ENCODE data around the gene APBB1IP. TPM values are rescaled to one million over a fixed set of nuclear protein-coding genes. Genes with fewer than 3 reads are reported as not detected.

Gene APBB1IP
- total and polyA plus RNA-seq, 4 donors = 5.4 to 33.5 (median 19.1) TPM

DNA sequence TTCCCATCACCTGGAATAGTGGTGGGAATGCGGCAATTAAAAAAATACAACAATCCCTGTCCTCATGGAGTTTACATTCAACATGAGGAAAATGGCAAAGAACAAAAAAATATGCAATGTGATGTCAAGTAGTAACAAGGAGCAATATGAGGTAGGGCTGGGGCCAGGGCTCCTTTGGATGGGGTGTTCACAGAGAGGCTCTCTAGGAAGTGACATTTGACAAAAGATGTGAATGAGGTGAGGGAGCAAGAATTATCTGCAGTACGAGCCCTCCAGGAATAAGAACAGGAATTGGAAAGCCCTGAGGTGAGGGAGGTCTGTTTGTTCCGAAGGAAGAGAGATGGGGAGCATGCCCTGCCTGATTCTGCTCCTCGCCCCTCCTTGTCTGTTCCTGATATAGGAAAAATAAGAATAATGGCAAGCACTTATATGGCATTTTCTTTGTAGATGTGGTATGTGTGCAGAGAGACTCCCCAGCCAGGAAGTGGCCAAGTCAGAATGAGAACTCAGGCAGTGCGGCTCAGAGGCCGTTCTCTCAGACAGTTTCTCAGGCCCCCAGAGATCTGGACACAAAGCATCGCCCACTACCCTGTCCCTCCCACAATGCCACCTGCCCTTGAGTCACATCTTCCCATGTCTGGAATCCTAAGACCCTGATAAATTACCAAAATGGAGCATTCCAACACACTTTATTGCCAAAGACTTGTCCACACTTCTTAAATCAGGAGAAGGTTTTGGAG is 105.6 kb downstream of the APBB1IP start:
- H3K9ac ChIP-seq (ENCODE audit: insufficient read depth in 1 of 2, low read length in 2 of 2) = no peak overlapping the region
- no peaks in the 10 kb centered on the region for H3K27me3 ChIP-seq (ENCODE audit: control insufficient read depth in 3 of 3, insufficient read depth in 3 of 3, low read length in 2 of 3)
- WGBS, 2 donors = 76 to 90% methylated on average over 7 of the region's 7 CpGs
- H3K9me3 ChIP-seq (ENCODE audit: control insufficient read depth in 4 of 4, insufficient read depth in 3 of 4, low read length in 3 of 4) = no peaks in the 10 kb centered on the region
- no peak overlapping the region for H3K27ac ChIP-seq (ENCODE audit: low read depth in 1 of 2, low read length in 1 of 2)
- no peak for ATAC-seq (ENCODE audit: insufficient read depth, low FRiP score)
- H3K4me1 ChIP-seq (ENCODE audit: control insufficient read depth in 5 of 5, insufficient read depth in 5 of 5, low read length in 5 of 5) = no peaks in the 10 kb centered on the region
- no peak for DNase-seq
- H3K36me3 ChIP-seq (ENCODE audit: control insufficient read depth in 4 of 4, insufficient read depth in 4 of 4, low read length in 4 of 4) = no peaks in the 10 kb centered on the region
- H3K4me3 ChIP-seq = no peak overlapping the region
- TF ChIP-seq, protein P1, sequence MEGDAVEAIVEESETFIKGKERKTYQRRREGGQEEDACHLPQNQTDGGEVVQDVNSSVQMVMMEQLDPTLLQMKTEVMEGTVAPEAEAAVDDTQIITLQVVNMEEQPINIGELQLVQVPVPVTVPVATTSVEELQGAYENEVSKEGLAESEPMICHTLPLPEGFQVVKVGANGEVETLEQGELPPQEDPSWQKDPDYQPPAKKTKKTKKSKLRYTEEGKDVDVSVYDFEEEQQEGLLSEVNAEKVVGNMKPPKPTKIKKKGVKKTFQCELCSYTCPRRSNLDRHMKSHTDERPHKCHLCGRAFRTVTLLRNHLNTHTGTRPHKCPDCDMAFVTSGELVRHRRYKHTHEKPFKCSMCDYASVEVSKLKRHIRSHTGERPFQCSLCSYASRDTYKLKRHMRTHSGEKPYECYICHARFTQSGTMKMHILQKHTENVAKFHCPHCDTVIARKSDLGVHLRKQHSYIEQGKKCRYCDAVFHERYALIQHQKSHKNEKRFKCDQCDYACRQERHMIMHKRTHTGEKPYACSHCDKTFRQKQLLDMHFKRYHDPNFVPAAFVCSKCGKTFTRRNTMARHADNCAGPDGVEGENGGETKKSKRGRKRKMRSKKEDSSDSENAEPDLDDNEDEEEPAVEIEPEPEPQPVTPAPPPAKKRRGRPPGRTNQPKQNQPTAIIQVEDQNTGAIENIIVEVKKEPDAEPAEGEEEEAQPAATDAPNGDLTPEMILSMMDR (IDR thresholded peaks at IDR 0.05; ENCODE audit: control extremely low read depth, extremely low read depth) = no peak

DNA sequence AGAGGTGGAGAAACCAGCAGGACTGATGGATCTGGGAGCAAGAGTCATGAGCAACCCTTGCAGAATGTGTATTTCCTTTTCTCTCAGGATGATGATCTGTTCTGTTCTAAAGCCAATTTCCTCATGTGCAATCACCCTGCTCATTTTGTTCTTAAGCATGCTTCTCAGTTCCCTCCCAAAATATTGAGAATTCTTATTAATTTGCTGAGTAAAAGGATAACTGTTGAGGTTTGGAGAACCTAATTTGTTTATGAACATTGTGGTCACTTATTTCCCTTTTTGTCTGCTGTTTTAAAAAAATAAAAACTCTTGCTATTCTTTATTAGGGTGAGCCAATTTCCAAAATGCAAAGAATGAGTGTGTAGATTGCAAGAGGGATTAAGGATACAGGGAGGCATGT is 106.8 kb downstream of the APBB1IP start:
- no peaks in the 10 kb centered on the region for H3K4me1 ChIP-seq (ENCODE audit: control insufficient read depth in 5 of 5, insufficient read depth in 5 of 5, low read length in 5 of 5)
- H3K9ac ChIP-seq (ENCODE audit: insufficient read depth in 1 of 2, low read length in 2 of 2) = no peak overlapping the region
- no peak overlapping the region for H3K27ac ChIP-seq (ENCODE audit: low read depth in 1 of 2, low read length in 1 of 2)
- no peak for ATAC-seq (ENCODE audit: insufficient read depth, low FRiP score)
- no peaks in the 10 kb centered on the region for H3K9me3 ChIP-seq (ENCODE audit: control insufficient read depth in 4 of 4, insufficient read depth in 3 of 4, low read length in 3 of 4)
- no peak for DNase-seq
- H3K4me3 ChIP-seq = no peak overlapping the region
- H3K36me3 ChIP-seq (ENCODE audit: control insufficient read depth in 4 of 4, insufficient read depth in 4 of 4, low read length in 4 of 4) = no peaks in the 10 kb centered on the region
- TF ChIP-seq, protein P1 (IDR thresholded peaks at IDR 0.05; ENCODE audit: control extremely low read depth, extremely low read depth) = no peak
- no peaks in the 10 kb centered on the region for H3K27me3 ChIP-seq (ENCODE audit: control insufficient read depth in 3 of 3, insufficient read depth in 3 of 3, low read length in 2 of 3)

DNA sequence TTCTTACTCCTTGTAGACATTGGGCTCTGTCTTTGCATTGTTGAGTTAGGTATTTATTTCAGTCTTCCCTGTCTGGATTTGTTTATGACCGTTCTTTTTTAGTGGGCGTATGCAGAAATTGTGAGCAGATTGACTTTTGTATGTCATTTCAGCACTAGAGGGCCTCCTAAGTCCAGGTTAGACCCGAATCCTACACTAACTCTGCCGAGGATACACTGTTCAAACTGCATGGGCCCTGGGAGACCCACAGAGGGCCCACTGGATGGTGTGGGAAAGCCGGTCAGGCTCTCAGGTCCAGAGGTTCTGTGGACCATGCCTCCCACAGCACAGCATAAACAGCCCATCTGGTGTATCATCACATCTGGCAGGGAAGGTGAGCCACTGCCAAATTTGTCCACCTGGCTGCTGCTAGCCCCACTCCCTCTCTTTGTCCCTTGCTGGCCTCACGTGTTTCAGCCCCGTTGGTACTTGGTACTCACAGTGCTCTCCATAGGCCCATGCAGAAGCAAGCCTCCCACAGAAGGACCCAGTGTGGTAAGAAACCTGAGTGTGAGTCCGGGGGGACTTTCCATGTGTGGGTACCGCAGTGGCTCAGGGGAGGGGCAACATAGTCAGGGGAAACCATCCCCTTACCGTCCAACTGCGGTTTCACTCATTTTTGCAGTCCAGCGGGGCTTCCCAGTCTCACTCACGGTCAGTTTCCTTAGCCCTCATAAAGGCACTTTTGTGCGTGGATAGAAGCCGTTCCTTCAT is 112.8 kb downstream of the APBB1IP start:
- DNase-seq (no peak), ATAC-seq (ENCODE audit: insufficient read depth, low FRiP score) (no peak)
- Histone ChIP-seq H3K36me3 (ENCODE audit: control insufficient read depth in 4 of 4, insufficient read depth in 4 of 4, low read length in 4 of 4) (peaks cover 0 to 4% (median 0%) of the 10 kb centered on the region in 4 donors), H3K4me3 (no peak overlapping the region), H3K27me3 (ENCODE audit: control insufficient read depth in 3 of 3, insufficient read depth in 3 of 3, low read length in 2 of 3) (no peaks in the 10 kb centered on the region), H3K4me1 (ENCODE audit: control insufficient read depth in 5 of 5, insufficient read depth in 5 of 5, low read length in 5 of 5) (peaks cover 0 to 4% (median 0%) of the 10 kb centered on the region in 5 donors), H3K9ac (ENCODE audit: insufficient read depth in 1 of 2, low read length in 2 of 2) (no peak overlapping the region), H3K27ac (ENCODE audit: low read depth in 1 of 2, low read length in 1 of 2) (no peak overlapping the region), H3K9me3 (ENCODE audit: control insufficient read depth in 4 of 4, insufficient read depth in 3 of 4, low read length in 3 of 4) (peaks cover 0 to 9% (median 3%) of the 10 kb centered on the region in 4 donors)
- 87% methylated on average over 15 of the region's 15 CpGs for WGBS, 2 donors
- TF ChIP-seq, protein P1 (IDR thresholded peaks at IDR 0.05; ENCODE audit: control extremely low read depth, extremely low read depth) = no peak
